ENCODE results near the gene DNAH7.

GRCh38 chr2:195861821-195862220 is 206.8 kb downstream of the DNAH7 start:
- TF ChIP-seq CTCF (conservative IDR thresholded peaks at IDR 0.05; ENCODE audit: low read depth in 2 of 2) (no peak), EZH2 (IDR thresholded peaks at IDR 0.05; ENCODE audit: low read depth, unreplicated experiment) (no peak), POLR2AphosphoS5 (IDR thresholded peaks at IDR 0.05; ENCODE audit: low read depth) (no peak), EZH2phosphoT487 (IDR thresholded peaks at IDR 0.05; ENCODE audit: unreplicated experiment) (no peak), CREB1 (CRISPR knock-in tag; IDR thresholded peaks at IDR 0.05; ENCODE audit: low read depth) (no peak), JUNB (IDR thresholded peaks at IDR 0.05; ENCODE audit: unreplicated experiment) (no peak), STAT1 (IDR thresholded peaks at IDR 0.05; ENCODE audit: unreplicated experiment) (no peak), ZNF114 (CRISPR knock-in tag; IDR thresholded peaks at IDR 0.05) (no peak), ETS1 (IDR thresholded peaks at IDR 0.05) (no peak), NANOG (IDR thresholded peaks at IDR 0.05; ENCODE audit: borderline replicate concordance) (no peak), ZNF331 (CRISPR knock-in tag; IDR thresholded peaks at IDR 0.05; ENCODE audit: low read depth) (no peak)
- TF ChIP-seq, protein P1, sequence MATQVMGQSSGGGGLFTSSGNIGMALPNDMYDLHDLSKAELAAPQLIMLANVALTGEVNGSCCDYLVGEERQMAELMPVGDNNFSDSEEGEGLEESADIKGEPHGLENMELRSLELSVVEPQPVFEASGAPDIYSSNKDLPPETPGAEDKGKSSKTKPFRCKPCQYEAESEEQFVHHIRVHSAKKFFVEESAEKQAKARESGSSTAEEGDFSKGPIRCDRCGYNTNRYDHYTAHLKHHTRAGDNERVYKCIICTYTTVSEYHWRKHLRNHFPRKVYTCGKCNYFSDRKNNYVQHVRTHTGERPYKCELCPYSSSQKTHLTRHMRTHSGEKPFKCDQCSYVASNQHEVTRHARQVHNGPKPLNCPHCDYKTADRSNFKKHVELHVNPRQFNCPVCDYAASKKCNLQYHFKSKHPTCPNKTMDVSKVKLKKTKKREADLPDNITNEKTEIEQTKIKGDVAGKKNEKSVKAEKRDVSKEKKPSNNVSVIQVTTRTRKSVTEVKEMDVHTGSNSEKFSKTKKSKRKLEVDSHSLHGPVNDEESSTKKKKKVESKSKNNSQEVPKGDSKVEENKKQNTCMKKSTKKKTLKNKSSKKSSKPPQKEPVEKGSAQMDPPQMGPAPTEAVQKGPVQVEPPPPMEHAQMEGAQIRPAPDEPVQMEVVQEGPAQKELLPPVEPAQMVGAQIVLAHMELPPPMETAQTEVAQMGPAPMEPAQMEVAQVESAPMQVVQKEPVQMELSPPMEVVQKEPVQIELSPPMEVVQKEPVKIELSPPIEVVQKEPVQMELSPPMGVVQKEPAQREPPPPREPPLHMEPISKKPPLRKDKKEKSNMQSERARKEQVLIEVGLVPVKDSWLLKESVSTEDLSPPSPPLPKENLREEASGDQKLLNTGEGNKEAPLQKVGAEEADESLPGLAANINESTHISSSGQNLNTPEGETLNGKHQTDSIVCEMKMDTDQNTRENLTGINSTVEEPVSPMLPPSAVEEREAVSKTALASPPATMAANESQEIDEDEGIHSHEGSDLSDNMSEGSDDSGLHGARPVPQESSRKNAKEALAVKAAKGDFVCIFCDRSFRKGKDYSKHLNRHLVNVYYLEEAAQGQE (IDR thresholded peaks at IDR 0.05; ENCODE audit: unreplicated experiment), result no peak
- TF ChIP-seq, protein P2, sequence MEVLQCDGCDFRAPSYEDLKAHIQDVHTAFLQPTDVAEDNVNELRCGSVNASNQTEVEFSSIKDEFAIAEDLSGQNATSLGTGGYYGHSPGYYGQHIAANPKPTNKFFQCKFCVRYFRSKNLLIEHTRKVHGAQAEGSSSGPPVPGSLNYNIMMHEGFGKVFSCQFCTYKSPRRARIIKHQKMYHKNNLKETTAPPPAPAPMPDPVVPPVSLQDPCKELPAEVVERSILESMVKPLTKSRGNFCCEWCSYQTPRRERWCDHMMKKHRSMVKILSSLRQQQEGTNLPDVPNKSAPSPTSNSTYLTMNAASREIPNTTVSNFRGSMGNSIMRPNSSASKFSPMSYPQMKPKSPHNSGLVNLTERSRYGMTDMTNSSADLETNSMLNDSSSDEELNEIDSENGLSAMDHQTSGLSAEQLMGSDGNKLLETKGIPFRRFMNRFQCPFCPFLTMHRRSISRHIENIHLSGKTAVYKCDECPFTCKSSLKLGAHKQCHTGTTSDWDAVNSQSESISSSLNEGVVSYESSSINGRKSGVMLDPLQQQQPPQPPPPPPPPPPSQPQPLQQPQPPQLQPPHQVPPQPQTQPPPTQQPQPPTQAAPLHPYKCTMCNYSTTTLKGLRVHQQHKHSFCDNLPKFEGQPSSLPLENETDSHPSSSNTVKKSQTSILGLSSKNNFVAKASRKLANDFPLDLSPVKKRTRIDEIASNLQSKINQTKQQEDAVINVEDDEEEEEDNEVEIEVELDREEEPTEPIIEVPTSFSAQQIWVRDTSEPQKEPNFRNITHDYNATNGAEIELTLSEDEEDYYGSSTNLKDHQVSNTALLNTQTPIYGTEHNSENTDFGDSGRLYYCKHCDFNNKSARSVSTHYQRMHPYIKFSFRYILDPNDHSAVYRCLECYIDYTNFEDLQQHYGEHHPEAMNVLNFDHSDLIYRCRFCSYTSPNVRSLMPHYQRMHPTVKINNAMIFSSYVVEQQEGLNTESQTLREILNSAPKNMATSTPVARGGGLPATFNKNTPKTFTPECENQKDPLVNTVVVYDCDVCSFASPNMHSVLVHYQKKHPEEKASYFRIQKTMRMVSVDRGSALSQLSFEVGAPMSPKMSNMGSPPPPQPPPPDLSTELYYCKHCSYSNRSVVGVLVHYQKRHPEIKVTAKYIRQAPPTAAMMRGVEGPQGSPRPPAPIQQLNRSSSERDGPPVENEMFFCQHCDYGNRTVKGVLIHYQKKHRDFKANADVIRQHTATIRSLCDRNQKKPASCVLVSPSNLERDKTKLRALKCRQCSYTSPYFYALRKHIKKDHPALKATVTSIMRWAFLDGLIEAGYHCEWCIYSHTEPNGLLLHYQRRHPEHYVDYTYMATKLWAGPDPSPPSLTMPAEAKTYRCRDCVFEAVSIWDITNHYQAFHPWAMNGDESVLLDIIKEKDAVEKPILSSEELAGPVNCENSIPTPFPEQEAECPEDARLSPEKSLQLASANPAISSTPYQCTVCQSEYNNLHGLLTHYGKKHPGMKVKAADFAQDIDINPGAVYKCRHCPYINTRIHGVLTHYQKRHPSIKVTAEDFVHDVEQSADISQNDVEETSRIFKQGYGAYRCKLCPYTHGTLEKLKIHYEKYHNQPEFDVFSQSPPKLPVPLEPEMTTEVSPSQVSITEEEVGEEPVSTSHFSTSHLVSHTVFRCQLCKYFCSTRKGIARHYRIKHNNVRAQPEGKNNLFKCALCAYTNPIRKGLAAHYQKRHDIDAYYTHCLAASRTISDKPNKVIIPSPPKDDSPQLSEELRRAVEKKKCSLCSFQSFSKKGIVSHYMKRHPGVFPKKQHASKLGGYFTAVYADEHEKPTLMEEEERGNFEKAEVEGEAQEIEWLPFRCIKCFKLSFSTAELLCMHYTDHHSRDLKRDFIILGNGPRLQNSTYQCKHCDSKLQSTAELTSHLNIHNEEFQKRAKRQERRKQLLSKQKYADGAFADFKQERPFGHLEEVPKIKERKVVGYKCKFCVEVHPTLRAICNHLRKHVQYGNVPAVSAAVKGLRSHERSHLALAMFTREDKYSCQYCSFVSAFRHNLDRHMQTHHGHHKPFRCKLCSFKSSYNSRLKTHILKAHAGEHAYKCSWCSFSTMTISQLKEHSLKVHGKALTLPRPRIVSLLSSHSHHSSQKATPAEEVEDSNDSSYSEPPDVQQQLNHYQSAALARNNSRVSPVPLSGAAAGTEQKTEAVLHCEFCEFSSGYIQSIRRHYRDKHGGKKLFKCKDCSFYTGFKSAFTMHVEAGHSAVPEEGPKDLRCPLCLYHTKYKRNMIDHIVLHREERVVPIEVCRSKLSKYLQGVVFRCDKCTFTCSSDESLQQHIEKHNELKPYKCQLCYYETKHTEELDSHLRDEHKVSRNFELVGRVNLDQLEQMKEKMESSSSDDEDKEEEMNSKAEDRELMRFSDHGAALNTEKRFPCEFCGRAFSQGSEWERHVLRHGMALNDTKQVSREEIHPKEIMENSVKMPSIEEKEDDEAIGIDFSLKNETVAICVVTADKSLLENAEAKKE (CRISPR knock-in tag; IDR thresholded peaks at IDR 0.05), result no peak
